AG10803 (cell line): ENCODE data around the gene PDZK1.
"Not testable (repeated sequence)": the region's sequence is repeated elsewhere in the genome, so short reads cannot be mapped to it uniquely, and the experiment has no call there.

Experiments
- DNase-seq: peaks from one replicate; pipeline ENCODE4 v3.0.0; 2010; ENCODE audit warnings: low read depth
- H3K4me3 ChIP-seq: 2 replicates; pipeline ENCODE4 v1.5.1; 2011; ENCODE audit warnings: mild to moderate bottlenecking, low read length, control low read depth

Gene PDZK1

GRCh38 chr1:145643990-145644389, 63.2 kb downstream of the PDZK1 start:
- not testable (repeated sequence) for H3K4me3 ChIP-seq, DNase-seq

DNA sequence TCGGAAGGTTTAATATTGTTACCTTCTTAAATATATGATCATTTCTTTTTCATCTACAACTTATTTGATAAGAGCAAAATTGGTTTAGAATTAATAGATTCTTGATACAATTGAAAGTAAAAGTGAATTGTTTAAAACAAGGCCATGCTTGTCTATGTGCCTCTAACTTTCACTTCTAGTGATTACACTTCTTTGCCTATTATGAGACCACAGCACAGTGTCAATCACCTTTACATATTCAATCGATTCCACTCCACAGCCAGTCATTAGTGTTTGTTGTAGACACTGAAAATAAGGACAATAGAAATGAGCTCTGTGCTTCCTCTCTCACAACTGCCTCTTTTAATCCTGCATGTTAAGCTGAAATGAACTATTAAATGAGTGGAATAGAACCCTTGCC, 65.3 kb downstream of the PDZK1 start:
- DNase-seq, H3K4me3 ChIP-seq: not testable (repeated sequence)

DNA sequence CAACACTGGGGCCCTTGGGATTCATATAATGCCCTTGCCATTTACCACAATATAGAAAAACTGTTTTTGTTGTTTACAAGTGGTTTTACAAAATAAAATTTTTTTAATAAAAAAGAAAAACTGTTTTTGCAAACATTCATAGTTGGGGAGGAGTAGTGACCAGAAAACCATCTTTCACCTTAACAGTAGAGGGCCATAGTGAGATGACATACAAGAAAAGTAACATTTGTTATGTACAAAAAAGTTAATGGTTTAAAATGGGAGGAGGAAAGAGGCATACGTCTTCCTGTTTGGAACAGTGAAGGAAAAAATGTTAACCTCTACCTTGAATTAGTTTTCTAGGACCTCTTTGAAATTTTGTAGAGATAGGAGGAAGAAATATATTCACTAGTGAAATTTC, 70.9 kb downstream of the PDZK1 start:
- H3K4me3 ChIP-seq, DNase-seq: not testable (repeated sequence)

DNA sequence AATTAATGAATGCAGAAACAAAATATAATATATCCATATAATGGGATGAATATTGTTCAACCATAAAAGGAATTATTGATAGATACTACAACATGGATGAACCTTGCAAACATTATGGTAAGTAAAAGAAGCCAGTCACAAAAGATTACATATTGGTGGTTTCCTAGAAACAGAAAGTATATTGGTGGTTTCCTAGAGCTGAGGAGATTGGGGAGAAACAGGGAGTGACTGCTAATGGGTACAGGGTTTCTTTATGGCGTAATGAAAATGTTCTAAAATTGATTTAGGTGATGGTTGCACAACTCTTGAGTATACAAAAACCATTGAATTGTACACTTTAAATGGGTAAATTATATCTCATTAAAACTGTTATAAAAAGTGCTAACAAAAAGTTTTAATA, 85.0 kb downstream of the PDZK1 start:
- not testable (repeated sequence) for H3K4me3 ChIP-seq, DNase-seq
